Cerebellar nuclear complex (tissue), 1 donor: ENCODE measurements around the gene STXBP5.

Experiments used
- DNase-seq, 2 experiments: peaks; one replicate each; lab custom pipeline; 2025; lab: John Stamatoyannopoulos, UW

Gene STXBP5

DNA sequence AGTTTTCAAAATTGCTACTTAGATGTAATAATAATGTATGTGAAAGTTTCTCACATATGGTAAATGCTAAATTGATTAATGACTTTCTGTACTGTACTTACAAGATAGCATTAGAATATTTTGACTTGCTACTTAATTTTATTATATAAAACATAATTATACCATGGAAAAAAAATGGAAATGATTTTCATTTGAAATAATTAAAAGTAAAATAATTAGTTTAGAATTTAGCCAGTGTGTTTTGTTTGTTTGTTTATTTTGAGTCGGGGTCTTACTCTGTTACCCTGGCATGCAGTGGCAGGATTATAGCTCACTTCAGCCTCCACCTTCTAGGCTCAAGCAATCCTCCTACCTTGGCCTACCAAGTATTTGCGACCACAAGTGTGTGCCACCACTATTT, 7.1 kb downstream of the STXBP5 start:
- no peak for DNase-seq

DNA sequence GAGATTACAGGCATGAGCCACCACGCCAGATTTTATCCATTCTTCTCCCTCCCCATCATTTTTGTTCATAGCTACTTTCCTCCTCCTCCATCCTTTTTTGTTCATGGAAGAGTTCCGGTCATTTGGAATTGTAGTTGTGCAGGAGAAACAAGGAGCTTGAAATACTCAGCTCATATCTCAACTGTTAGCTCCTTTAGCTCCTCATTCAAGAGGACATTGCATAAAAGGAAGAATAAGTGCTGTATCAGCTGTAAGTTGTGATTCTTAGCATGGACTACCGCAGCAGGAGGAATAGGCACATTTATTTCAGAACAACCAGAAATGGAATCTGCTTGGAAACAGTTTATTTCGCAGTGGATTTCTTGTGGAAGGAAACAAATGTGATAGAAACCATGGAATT, 7.6 kb downstream of the STXBP5 start:
- no peak for DNase-seq

DNA sequence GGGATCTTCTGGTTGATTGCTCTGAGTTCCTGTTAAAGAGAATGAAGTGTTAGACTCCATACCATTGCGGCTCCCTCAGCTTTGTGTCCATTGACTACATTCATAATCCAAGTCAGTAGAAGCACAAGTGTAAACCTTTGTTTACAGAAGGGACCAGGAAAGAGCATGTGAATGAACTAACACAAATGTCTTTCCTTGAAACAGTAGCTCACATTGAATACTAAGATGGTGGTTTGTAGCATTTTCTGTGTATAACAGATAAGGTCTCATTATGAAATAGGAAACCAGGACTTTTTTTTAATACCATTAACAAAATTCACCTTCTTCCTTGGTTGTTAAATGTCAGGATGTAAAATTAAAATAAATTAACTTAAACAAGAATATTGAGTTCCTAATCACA, 8.4 kb downstream of the STXBP5 start:
- no peak for DNase-seq

DNA sequence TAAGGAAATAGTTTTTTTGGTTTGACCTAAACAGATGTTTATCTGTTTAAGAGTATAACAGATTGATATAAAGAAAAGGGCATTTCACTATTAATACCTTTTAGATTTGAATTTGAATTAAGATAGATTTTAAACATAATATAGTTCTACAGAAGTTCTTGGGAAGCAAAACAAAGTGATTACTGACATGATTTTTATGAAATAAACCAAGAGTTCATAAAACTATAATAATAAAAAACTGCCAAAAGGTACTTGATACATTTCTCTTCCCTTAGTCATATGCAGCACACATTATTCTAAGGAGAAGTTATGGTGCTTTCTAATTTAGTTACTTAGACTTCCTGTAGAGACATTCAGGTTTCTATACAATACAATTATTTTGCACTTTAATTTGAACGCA, 9.6 kb downstream of the STXBP5 start:
- DNase-seq = no peak

DNA sequence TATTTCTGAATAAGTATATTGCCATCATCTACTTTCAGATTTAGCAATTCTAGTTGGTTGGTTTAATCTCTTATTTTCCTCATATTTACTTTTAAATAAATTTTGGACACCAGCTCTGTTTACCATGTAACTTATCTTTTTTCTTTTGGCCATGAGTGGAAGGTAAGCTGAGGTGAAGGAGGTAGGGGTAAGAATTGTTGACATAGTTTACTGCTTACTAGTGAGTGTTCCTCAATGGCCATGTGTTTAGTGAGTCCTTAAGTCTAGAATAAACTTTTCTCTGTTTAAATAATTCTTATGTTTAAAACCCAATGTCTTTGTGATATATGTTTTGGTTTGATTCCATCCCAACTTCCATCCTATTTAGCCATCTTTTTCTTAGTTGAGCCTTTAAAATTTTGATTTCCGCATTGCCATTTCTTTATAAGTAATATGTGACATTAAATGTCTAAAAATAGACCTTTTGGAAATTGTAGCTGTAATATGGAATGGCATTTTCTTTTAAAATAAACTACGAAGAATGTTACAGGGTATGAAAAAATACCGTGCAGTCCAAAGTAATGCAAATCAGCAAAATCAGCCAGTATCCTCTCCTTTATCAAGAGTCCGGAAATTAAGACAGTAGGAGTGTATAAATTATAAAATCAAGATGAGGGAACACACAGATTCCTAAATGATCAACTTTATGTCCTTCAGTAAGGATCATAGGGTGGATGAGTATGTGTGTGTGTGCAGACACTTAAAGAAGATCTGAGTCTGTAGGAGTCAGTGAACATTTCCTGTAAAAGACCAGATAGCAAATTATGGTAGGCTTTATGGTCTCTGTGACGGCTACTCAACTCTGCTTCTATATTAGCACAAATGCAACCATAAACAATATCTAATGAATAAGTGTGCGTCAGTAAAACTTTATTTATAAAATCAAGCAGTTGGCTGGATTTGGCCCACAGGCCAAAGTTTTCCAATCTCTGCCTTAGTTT, 10.3 kb downstream of the STXBP5 start:
- DNase-seq = no peak

DNA sequence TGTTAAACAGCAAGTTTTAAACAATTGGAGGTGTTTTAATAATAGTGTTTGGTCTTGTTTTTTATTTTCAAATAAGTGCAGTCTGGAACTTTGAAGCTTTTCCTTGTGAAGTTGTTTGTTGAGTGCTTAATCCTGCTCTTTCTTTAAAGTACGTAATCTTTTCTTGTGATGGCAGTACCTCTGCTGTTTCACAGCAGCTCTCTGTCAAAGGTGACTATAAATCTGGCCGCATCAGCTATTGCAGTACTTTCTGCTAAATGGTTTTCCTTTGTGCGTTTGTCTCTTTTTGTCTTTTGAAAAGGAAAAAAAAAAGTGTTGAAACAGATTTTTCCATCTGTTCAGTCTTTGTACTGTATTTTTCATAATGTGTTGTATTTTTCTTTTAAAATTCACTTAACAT, 12.7 kb downstream of the STXBP5 start:
- DNase-seq = no peak

DNA sequence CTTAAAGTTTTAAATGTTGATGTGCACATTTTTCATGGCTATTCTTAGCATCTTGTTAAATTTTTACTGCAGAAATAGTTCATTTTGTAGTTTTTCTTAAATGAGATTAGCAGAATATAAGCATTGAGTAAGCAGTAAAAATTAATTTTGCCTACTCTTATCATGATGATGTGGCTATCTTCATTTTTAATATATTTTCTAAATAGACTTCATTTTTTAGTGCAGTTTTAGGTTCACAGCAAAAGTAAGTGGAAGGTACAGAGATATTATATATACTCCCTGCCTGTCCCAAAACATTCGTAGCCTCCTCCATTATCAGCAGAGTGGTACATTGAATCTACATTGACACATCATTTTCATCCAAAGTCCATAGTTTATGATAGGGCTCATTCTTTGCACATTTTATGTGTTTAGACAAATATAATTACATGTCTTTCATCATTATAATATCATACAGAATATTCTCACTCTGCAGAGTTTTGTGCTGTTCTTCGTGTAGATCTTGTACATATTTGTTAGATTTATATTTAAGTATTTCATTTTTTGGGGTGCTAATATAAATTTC, 13.7 kb downstream of the STXBP5 start:
- DNase-seq = no peak

DNA sequence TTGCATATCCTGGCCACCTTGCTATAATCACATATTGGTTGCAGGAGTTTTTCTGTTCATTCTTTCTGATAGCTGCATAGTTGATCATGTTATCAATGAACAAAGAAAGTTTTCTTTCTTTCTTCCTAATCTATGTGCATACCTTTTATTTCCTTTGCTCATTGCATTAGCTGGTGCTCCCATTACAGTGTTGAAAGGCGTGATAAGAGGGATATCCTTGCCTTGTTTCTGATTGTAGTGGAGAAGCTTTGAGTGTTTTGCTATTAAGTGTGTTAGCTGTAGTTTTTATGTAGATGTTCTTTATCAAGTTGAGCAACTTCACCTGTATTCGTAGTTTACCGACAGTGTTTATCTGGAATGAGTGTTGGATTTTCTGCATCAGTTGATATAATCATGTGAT, 14.6 kb downstream of the STXBP5 start:
- no peak for DNase-seq

DNA sequence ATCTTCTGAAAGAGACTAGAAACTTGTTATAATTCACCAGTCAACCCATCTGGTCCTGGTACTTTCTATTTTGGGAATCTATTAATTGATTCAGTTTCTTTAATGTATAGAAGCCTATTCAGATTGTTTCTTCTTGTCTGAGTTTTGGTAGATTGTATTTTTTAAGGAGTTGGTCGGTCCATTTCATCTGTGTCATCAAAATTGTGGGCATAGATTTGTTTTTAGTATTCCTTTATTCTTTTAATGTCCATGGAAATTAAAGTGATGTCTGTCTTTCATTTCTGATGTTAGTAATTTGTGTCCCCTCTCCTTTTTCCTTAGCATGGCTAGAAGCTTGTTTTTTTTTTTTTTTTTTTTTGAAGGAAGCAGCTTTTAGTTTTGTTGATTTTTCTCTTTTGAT, 15.2 kb downstream of the STXBP5 start:
- DNase-seq = no peak

DNA sequence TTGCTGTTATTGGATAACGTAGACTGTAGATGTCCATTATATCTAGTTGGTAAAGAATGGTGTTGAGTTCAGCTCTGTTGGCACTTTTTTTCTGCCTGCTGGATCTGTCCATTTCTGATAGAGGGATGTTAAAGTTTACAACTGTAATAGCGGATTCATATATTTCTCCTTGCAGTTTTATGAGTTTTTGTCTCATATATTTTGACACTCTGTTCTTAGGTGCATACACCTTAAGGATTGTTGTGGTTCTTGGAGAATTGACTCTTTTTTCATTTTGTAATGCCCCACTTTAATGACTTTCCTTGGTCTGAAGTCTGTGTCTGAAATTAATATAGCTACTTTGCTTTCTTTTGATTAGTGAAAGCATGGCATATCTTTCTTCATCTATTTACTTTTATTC, 16.1 kb downstream of the STXBP5 start:
- no peak for DNase-seq

DNA sequence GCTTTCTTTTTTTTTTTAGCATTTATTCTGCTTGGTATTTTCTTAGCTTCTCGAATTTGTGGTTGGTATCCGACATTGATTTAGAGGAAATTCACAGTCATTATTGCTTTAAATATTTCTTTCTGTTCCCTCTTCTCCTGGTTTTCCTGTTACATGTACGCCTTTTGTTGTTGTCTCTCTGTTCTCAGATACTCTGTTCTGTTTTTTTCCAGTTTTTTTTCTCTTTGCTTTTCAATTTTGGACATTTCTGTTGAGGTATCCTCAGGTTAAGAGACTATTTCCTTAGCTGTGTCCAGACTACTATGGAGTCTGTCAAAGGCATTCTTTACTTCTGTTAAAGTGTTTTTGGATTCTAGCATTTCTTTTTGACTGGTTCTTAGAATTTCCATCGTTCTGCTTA, 17.5 kb downstream of the STXBP5 start:
- DNase-seq = no peak

DNA sequence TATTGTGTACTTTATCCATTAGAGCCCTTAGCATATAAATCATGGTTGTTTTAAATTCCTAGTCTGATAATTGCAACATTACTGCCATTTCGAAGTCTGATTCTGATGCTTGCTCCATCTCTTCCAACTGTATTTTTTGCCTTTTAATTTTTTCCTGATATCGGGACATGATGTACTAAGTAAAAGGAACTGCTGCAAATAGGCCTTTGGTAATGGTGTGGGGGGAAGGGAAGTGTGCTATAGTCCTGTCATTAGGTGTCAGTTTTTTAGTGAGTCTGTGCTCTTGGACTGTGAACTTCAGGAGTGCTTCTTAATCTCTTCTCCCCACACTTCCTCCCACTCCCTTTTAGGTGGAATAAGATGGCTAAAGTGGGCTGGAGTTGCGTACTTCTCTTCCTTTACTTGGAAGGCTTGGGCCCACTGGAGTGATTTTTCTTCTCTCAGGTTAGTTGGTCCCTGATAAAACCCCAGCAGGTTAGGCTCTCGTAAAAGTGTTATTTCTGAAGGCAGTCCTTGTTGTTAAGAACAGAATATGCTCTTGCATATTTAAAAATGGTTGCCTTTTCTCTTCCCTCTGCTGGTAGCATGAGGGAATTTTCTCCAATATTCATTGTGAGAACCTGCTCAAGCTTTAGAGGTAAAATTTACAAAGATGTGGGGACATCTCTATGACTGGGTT, 18.1 kb downstream of the STXBP5 start:
- DNase-seq = no peak

DNA sequence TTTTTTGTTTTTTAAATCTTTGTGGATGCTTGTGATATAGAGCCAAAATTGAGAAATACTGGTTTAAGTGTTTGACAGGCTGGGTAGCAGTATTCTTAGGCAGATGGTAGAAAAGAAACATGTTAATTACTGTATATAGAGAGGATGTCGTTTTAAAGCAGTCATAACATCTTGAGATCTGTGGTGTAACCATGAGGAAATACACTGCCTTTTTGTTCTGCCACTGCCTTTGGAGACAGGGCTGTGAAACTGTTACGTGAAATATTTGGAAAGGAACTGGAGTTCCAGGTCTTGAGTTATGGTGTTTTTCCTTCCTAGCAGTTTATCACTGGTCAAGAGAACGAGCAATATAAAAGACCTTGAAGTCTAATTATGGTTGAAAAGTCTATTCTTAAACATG, 19.5 kb downstream of the STXBP5 start:
- no peak for DNase-seq

DNA sequence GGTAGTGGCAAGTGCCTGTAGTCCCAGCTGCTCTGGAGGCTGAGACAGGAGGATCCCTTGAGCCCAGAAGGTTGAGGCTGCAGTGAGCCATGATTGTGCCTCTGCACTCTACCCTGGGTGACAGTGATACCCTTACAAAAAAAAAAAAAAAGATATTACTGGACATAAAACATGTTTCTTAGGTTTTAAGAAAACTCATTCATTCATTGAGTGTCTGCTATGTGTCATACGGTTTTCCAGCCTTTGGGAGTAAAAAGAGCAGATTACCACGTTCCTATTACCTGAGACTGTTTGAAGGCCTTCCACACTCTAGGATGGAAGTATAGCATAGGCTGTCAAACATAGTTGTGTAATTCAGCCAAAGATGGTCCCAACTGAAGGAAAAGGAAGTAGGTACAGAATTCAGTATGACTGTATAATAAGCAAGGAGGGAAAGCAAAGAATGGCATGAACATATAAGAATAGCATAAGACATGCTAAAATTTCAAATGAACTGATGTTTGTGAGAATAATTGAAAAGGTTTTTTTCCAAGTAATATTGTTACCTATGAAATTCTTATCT, 22.0 kb downstream of the STXBP5 start:
- DNase-seq = no peak

DNA sequence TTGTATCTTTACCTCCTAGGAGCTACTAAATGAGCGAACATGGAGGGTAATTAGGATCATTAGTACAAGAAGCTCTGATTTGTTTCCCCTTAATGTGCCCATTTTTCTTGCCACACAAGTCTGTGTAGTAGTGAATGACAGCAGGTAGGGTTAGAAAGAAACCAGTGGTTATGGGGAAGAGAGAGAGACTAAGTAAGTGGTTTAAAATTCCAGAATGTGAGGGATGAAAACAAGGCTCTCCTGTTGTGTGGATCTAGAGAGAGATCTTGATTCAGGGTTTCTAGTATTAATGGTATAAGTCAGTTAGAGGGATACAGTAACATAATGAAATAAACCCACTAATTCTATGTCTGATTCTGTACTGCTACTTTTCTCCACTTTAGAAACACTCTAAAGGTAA, 22.7 kb downstream of the STXBP5 start:
- DNase-seq = no peak

DNA sequence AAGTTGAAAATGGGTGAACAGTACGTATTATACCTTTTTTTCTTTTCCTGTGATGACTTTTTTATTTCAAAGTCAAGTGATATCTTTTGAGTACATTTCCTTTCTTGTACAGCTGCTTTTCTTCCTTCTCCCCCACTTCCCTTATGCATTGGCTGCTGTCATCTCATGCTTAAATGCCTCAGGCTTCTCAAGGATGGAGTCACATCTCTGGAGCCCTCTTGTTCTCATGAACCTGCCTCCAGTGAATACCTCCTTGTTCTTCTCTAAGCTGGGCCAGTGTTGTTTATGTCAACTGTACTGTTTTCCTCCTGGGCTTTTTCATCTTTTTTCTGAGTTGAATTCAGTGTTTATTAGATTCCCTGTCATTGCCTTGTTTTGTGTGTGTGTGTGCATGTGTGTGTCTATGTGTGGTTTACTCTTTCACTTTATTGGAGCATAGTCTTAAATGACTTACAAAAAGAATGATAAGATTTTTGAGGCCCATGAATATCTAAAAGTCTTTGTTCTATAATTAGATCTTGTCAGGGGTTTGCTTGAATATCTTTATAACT, 23.6 kb downstream of the STXBP5 start:
- DNase-seq = no peak

DNA sequence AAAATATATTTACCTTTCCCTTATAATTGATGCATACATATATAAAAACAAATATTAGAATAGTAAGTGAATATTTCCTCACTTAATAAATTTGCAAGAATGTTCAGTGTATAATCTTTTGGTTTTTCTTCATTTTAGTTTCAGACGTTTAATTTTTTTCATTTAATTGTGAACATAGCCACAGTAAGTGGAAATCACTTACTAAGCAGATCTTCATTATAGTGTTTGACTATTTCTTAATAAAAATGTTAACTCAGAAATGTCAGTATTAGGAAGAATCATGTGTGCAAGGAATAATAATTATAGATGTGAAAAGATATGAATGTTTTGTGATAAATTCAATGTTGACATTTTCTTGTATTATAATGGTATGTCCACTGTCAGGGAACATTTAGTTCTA, 27.4 kb downstream of the STXBP5 start:
- DNase-seq = no peak

DNA sequence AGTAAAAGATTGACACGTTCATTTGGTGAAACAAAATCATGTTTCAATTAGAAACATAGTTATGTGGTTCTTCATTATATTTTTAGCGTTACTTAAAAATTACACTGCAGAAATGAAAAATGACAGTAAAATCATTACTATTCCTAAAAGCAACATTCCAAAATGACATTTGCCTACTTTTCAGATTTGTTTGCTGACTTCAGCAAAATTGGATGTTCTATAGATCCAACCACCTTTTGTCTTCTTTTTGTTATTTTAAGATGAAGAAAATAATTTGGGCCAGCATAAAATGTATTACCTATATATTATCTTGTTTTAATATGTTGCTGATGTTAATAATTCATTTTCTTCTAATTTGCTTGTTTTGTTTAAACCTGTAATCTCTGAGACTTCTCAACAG, 30.5 kb downstream of the STXBP5 start:
- DNase-seq = no peak

DNA sequence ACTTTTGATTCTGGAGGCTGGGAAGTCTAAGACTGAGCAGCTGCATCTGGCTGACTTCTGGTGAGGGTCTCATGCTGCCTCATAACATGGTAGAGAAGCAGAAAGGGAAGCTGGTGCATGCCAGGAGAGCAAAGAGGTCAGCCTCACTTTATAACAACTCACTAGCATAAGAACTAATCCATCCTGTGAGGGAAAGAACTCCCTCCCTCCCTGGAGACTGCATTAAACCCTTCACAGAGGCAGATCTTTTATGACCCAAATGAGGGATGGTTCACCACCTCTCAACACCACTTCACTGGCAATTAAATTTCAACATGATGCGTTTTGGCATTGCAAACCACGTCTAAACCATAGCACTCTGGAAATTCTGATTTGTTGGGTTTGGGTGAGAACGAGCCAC, 33.9 kb downstream of the STXBP5 start:
- no peak for DNase-seq

DNA sequence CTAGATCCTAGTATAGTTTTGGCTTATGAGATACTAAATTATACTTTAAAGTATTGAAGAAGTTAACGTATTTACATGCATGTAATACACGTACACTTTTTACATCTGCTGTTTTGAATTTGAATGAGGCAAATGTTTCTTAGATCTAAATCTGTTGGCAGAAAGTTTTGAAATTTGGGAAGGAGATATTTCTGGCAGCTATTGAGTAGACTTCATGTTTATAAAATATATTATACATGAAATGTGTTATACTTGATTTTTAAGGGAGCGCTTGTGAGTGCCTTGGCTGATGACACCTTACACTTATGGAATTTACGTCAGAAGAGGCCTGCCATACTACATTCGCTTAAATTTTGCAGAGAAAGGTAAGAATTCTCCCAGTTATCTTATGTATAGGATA, 34.7 kb downstream of the STXBP5 start:
- no peak for DNase-seq

DNA sequence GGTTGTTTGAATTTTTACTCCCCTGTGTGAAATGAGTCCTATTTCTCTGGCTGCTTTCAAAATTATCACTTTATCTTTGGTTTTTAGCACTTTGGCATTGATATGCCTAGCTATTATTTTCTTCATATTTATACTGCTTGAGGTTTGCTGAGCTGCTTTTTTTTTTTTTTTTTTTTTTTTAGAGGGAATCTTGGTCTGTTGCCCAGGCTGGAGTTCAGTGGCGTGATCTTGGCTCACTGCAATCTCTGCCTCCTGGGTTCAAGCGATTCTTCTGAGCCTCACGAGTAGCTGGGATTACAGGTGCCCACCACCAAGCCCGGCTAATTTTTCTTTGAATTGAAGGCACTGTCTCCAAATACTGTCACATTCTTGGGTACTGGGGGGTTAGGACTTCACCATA, 40.6 kb downstream of the STXBP5 start:
- DNase-seq = no peak

DNA sequence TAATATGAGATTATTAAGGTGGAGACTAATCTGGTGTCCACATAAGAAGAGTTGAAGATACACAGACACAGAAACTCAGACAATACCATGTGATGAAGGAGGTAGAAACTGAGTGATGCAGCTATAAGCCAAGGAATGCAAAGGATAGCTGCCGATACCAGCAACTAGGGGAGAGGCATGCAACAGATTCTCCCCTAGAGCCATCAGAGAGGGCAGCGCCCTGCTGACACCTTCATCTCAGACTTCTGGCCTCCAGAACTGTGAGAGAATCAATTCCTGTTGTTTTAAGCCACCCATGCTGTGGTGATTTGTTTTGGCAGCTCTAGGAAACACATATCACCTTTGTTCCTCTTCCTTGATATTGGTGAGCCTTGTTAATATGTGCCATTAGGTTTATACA, 41.5 kb downstream of the STXBP5 start:
- no peak for DNase-seq
